IMR-90 (cell line): ENCODE measurements around the gene PFDN1. TPM values are rescaled to one million over a fixed set of nuclear protein-coding genes. Genes with fewer than 3 reads are reported as not detected.

Experiments used
- ATAC-seq: fragments of 200-7000 bp; cut with Tn5 transposase; 2 replicates; pipeline ENCODE4 v1.9.1; 2020; ENCODE audit warnings: low read depth, mild to moderate bottlenecking, moderate library complexity
- BruUV-seq: library from RNA; stranded (reverse); fragments of 400-500 nt; replicated peaks from 2 replicates; lab custom pipeline; 2021; lab: Mats Ljungman, UMichigan
- CTCF ChIA-PET: fragments of 300-600 bp; formaldehyde crosslinking; extraction: SDS; loops from one replicate; lab custom pipeline; 2021; ENCODE audit warnings: antibody characterized with exemption; lab: Yijun Ruan, JAX
- POLR2A ChIA-PET: fragments of 300-600 bp; sonication (Branson Sonifier 250); formaldehyde crosslinking; loops from one replicate; lab custom pipeline; 2022; ENCODE audit warnings: antibody characterized with exemption; ENCODE audit not compliant: unreplicated experiment; lab: Charles Lee
- DNase-seq: peaks from one replicate; pipeline ENCODE4 v3.0.0; 2013
- H2AFZ ChIP-seq: replicated peaks from 2 replicates; pipeline ENCODE3; 2013; ENCODE audit warnings: low read length, mild to moderate bottlenecking; ENCODE audit not compliant: poor library complexity
- H2AK5ac ChIP-seq: 2 replicates; pipeline ENCODE4 v1.6.1; 2013; ENCODE audit warnings: low read depth, low read length, inconsistent platforms
- H2AK9ac ChIP-seq: replicated peaks from 2 replicates; pipeline ENCODE3; 2013; ENCODE audit warnings: mild to moderate bottlenecking, low read depth, low read length, moderate library complexity; ENCODE audit not compliant: poor library complexity
- H2BK120ac ChIP-seq: 2 replicates; pipeline ENCODE4 v1.6.1; 2013; ENCODE audit warnings: low read depth, low read length, inconsistent platforms
- H2BK15ac ChIP-seq: 3 replicates; pipeline ENCODE4 v1.6.1; 2013; ENCODE audit warnings: low read depth, low read length, inconsistent platforms
- H2BK20ac ChIP-seq: 2 replicates; pipeline ENCODE4 v1.6.1; 2013; ENCODE audit warnings: low read depth, mild to moderate bottlenecking, inconsistent platforms, low read length, moderate library complexity
- H2BK5ac ChIP-seq: 2 replicates; pipeline ENCODE4 v1.6.1; 2013; ENCODE audit warnings: mild to moderate bottlenecking, low read depth, low read length, inconsistent platforms; ENCODE audit not compliant: poor library complexity, severe bottlenecking
- H3K14ac ChIP-seq: replicated peaks from 2 replicates; pipeline ENCODE4 v1.6.1; 2013; ENCODE audit warnings: low read depth, low read length, inconsistent platforms
- H3K18ac ChIP-seq: 2 replicates; pipeline ENCODE4 v1.6.1; 2013; ENCODE audit warnings: low read depth, low read length, control low read depth
- H3K23ac ChIP-seq: 2 replicates; pipeline ENCODE4 v1.6.1; 2013; ENCODE audit warnings: low read depth, low read length, inconsistent platforms
- H3K27ac ChIP-seq: 2 replicates; pipeline ENCODE4 v1.5.1; 2013; ENCODE audit warnings: mild to moderate bottlenecking, control low read depth, low read length; ENCODE audit not compliant: insufficient read depth
- H3K27me3 ChIP-seq: 2 replicates; pipeline ENCODE4 v1.6.1; 2013; ENCODE audit warnings: low read length; ENCODE audit not compliant: control insufficient read depth, insufficient read depth
- H3K36me3 ChIP-seq: 2 replicates; pipeline ENCODE4 v1.6.1; 2013; ENCODE audit warnings: low read length, mixed read lengths; ENCODE audit not compliant: control insufficient read depth, insufficient read depth
- H3K4ac ChIP-seq: 2 replicates; pipeline ENCODE4 v1.6.1; 2013; ENCODE audit warnings: low read depth, low read length, inconsistent platforms
- H3K4me1 ChIP-seq: 2 replicates; pipeline ENCODE4 v1.6.1; 2013; ENCODE audit warnings: low read length, mixed read lengths; ENCODE audit not compliant: control insufficient read depth, insufficient read depth
- H3K4me2 ChIP-seq: 2 replicates; pipeline ENCODE4 v1.6.1; 2013; ENCODE audit warnings: low read depth, mild to moderate bottlenecking, control low read depth, low read length, moderate library complexity
- H3K4me3 ChIP-seq: 2 replicates; pipeline ENCODE4 v1.5.1; 2013; ENCODE audit warnings: low read depth, mild to moderate bottlenecking, control low read depth, low read length, moderate library complexity; ENCODE audit not compliant: insufficient read depth
- H3K56ac ChIP-seq: 2 replicates; pipeline ENCODE4 v1.6.1; 2013; ENCODE audit warnings: low read length, inconsistent platforms; ENCODE audit not compliant: insufficient read depth; ENCODE audit errors: extremely low read depth
- H3K79me1 ChIP-seq, 2 experiments: 2 replicates each; pipeline ENCODE4 v1.6.1; 2013; ENCODE audit warnings: low read length in 2 of 2, inconsistent platforms in 1 of 2, low read depth in 1 of 2
- H3K9ac ChIP-seq: 2 replicates; pipeline ENCODE4 v1.6.1; 2013; ENCODE audit warnings: low read depth, low read length, control low read depth
- H3K9me1 ChIP-seq: 2 replicates; pipeline ENCODE4 v1.6.1; 2013; ENCODE audit warnings: low read length, inconsistent platforms; ENCODE audit not compliant: insufficient read depth
- H3K9me3 ChIP-seq: 2 replicates; pipeline ENCODE4 v1.6.1; 2013; ENCODE audit warnings: low read length; ENCODE audit not compliant: control insufficient read depth, insufficient read depth
- H4K20me1 ChIP-seq: 2 replicates; pipeline ENCODE4 v1.6.1; 2013; ENCODE audit warnings: low read length, inconsistent platforms; ENCODE audit not compliant: insufficient read depth
- H4K5ac ChIP-seq: 2 replicates; pipeline ENCODE4 v1.6.1; 2013; ENCODE audit warnings: mild to moderate bottlenecking, low read depth, low read length, control low read depth
- H4K8ac ChIP-seq, 2 experiments: 2 replicates each; pipeline ENCODE4 v1.6.1; 2013; ENCODE audit warnings: low read depth in 2 of 2, low read length in 2 of 2, control low read depth in 1 of 2, inconsistent platforms in 1 of 2
- H4K91ac ChIP-seq: 2 replicates; pipeline ENCODE4 v1.6.1; 2013; ENCODE audit warnings: low read depth, low read length, inconsistent platforms; ENCODE audit not compliant: insufficient read depth
- BHLHE40 ChIP-seq: fragments of 150-350 bp; IDR thresholded peaks from 2 replicates; pipeline ENCODE4 v1.6.1; 2016; ENCODE audit warnings: mild to moderate bottlenecking, low read depth, low read length
- CEBPB ChIP-seq: IDR thresholded peaks from 2 replicates; pipeline ENCODE4 v1.6.1; 2012; ENCODE audit warnings: low read depth, low read length, improper control_type of control experiment
- CHD1 ChIP-seq: IDR thresholded peaks from 2 replicates; pipeline ENCODE4 v1.6.1; 2012; ENCODE audit warnings: low read depth, low read length, improper control_type of control experiment
- CTCF ChIP-seq: conservative IDR thresholded peaks from 2 replicates; pipeline ENCODE4 v1.5.1; 2012; ENCODE audit warnings: mild to moderate bottlenecking, low read depth, low read length, improper control_type of control experiment
- ELK1 ChIP-seq: fragments of 150-350 bp; IDR thresholded peaks from 2 replicates; pipeline ENCODE4 v1.6.1; 2016; ENCODE audit warnings: low read depth, mild to moderate bottlenecking, low read length, moderate library complexity, borderline replicate concordance
- MAFK ChIP-seq: IDR thresholded peaks from 2 replicates; pipeline ENCODE4 v1.6.1; 2012; ENCODE audit warnings: low read depth, low read length, improper control_type of control experiment
- MAZ ChIP-seq: IDR thresholded peaks from 2 replicates; pipeline ENCODE4 v1.6.1; 2012; ENCODE audit warnings: low read depth, mild to moderate bottlenecking, low read length, improper control_type of control experiment, moderate library complexity, borderline replicate concordance
- NFE2L2 ChIP-seq: fragments of 150-350 bp; IDR thresholded peaks from 2 replicates; pipeline ENCODE4 v1.6.1; 2016; ENCODE audit warnings: low read depth, mild to moderate bottlenecking, low read length
- POLR2A ChIP-seq: IDR thresholded peaks from 2 replicates; pipeline ENCODE4 v1.6.1; 2012; ENCODE audit warnings: mild to moderate bottlenecking, low read depth, low read length
- RAD21 ChIP-seq: IDR thresholded peaks from 2 replicates; pipeline ENCODE4 v1.6.1; 2012; ENCODE audit warnings: low read length, improper control_type of control experiment
- RFX5 ChIP-seq: IDR thresholded peaks from 2 replicates; pipeline ENCODE4 v1.8.0; 2012; ENCODE audit warnings: low read depth, mild to moderate bottlenecking, low read length, moderate library complexity
- SMC3 ChIP-seq: fragments of 150-350 bp; IDR thresholded peaks from 2 replicates; pipeline ENCODE4 v1.6.1; 2016; ENCODE audit warnings: low read depth, mild to moderate bottlenecking, antibody characterized with exemption, low read length, moderate library complexity
- USF2 ChIP-seq: fragments of 150-350 bp; IDR thresholded peaks from 2 replicates; pipeline ENCODE4 v1.6.1; 2017; ENCODE audit warnings: mild to moderate bottlenecking, antibody characterized with exemption, low read length, low read depth
- WGBS, 2 experiments: methylation state at CpG; one replicate each; pipeline versions ENCODE4 v1.1.5 to v1.1.7; 2013; ENCODE audit warnings: missing lambda C conversion rate in 2 of 2; ENCODE audit not compliant: insufficient read length in 1 of 2; ENCODE audit errors: extremely low coverage in 2 of 2; 5-methylcytosine and 5-hydroxymethylcytosine counted together
- dilution Hi-C: fragments of 300-500 bp; cut with HindIII; formaldehyde crosslinking; loops from one replicate; pipeline ENCODE4 v1.14.3; 2018; ENCODE audit warnings: low sequenced_read_pairs; ENCODE audit not compliant: unreplicated experiment
- in situ Hi-C: fragments of 300-500 bp; cut with MboI; formaldehyde crosslinking; loops from 3 replicates; pipeline ENCODE4 v1.14.3; 2019; ENCODE audit warnings: low sequenced_read_pairs, inconsistent platforms, mixed read lengths
- intact Hi-C: fragments of 100-400 bp; cut with micrococcal nuclease; formaldehyde crosslinking; loops from 2 replicates; pipeline ENCODE4 v1.10.0; 2022
- polyA plus RNA-seq, 3 experiments: library from polyadenylated mRNA; depleted of rRNA; stranded (reverse); fragments of >200 nt; gene quantifications; 2 replicates each; pipeline ENCODE4 v1.2.3, GENCODE V29; 2012; ENCODE audit warnings: low replicate concordance in 1 of 3
- total RNA-seq: library from RNA; depleted of rRNA; stranded (reverse); fragments of >200 nt; gene quantifications from 2 replicates; pipeline ENCODE4 v1.2.3, GENCODE V29; 2012

Gene PFDN1
- total and polyA plus RNA-seq, 2 of the 4 experiments (the other 2 are of a cell fraction): 98.8 to 134 TPM

GRCh38 chr5:140349244-140349643, 46.3 kb upstream of the PFDN1 start:
- no peak overlapping the region for H2BK15ac ChIP-seq
- peak overlapping the region; percentile 60 for H2AK9ac ChIP-seq
- ChIA-PET POLR2A (no interaction called here), CTCF (interaction anchor here (0.6 to 11.0 kb wide), 2 partner anchors 36 to 106 kb away, joined by 4 to 233 read pairs; no protein-coding TSS in a partner anchor)
- H2AK5ac ChIP-seq: no peak overlapping the region
- no peak overlapping the region for H4K8ac ChIP-seq
- no peak overlapping the region for H4K91ac ChIP-seq
- H3K27ac ChIP-seq: no peak overlapping the region
- BruUV-seq: no TSS peak
- H3K18ac ChIP-seq: no peak overlapping the region
- no peak overlapping the region for H4K5ac ChIP-seq
- H3K14ac ChIP-seq: no peak overlapping the region
- H3K9me3 ChIP-seq: no peaks in the 10 kb centered on the region
- no peaks in the 10 kb centered on the region; the same call in 1 of the 2 replicates for H3K36me3 ChIP-seq
- H2BK20ac ChIP-seq: no peak overlapping the region
- TF ChIP-seq MAFK (no peak), ELK1 (no peak), POLR2A (no peak), CTCF (no peak), RAD21 (no peak), CEBPB (no peak), CHD1 (no peak), NFE2L2 (no peak), USF2 (no peak), SMC3 (no peak), MAZ (no peak), RFX5 (no peak), BHLHE40 (no peak)
- no peak overlapping the region for H3K56ac ChIP-seq
- no peak overlapping the region for H3K4me3 ChIP-seq
- H2AFZ ChIP-seq: peak overlapping the region; percentile 14
- no peaks in the 10 kb centered on the region for H3K27me3 ChIP-seq
- no peak overlapping the region for H3K4ac ChIP-seq
- peaks cover 11% of the 10 kb centered on the region for H3K4me1 ChIP-seq
- no peak overlapping the region for H3K9ac ChIP-seq
- no CpG with 5 or more reads among the region's 2 CpGs for WGBS, 2 experiments
- no peak overlapping the region for H3K23ac ChIP-seq
- H3K4me2 ChIP-seq: no peak overlapping the region
- H4K20me1 ChIP-seq: 0 out of 2 replicates have a peak, but pooled peaks cover 9% of the 10 kb centered on the region
- DNase-seq (peak; percentile 34), ATAC-seq (no peak)
- in situ Hi-C loops (no loop called here), intact Hi-C loops (loop anchor here (5.0 kb wide), 1 partner anchor 52 kb away; no protein-coding TSS in a partner anchor), dilution Hi-C loops (no loop called here)
- no peak overlapping the region for H2BK120ac ChIP-seq
- no peak overlapping the region for H2BK5ac ChIP-seq
- peaks cover 4% of the 10 kb centered on the region; the same call in 1 of the 2 replicates for H3K9me1 ChIP-seq
- H3K79me1 ChIP-seq: peaks cover 13 to 20% of the 10 kb centered on the region in 2 experiments
